Measurements from ENCODE around the gene CHI3L1.

The CHI3L1 gene

DNA sequence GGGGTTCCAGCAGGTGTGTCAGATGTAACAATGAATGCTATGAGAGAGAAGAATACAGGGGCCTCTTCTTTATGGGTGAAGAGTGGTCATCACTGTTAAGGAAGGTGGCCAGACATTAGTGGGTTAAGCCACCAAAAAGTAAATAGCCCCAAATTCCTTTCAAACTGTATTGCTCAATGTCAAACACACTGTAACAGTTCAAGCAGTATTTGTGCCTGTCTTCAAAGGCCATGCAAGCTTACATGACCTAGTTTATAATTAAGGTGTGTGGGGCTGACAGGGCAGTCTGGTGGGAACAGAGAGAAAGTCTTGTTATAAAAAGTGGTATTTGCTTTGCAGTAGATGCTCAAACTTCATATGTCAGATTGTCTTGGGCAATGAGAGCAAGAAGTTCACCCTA, 24.5 kb upstream of the CHI3L1 start:
- H3K4me2 ChIP-seq: no peak overlapping the region
- no peaks in the 10 kb centered on the region for H3K79me2 ChIP-seq (ENCODE audit: insufficient read depth, low read depth)
- H3K27ac ChIP-seq: no peak overlapping the region
- H3K4me3 ChIP-seq (IDR thresholded peaks at IDR 0.05; ENCODE audit: insufficient read depth, low read depth, low read length): no peak overlapping the region
- TF ChIP-seq, protein P1, sequence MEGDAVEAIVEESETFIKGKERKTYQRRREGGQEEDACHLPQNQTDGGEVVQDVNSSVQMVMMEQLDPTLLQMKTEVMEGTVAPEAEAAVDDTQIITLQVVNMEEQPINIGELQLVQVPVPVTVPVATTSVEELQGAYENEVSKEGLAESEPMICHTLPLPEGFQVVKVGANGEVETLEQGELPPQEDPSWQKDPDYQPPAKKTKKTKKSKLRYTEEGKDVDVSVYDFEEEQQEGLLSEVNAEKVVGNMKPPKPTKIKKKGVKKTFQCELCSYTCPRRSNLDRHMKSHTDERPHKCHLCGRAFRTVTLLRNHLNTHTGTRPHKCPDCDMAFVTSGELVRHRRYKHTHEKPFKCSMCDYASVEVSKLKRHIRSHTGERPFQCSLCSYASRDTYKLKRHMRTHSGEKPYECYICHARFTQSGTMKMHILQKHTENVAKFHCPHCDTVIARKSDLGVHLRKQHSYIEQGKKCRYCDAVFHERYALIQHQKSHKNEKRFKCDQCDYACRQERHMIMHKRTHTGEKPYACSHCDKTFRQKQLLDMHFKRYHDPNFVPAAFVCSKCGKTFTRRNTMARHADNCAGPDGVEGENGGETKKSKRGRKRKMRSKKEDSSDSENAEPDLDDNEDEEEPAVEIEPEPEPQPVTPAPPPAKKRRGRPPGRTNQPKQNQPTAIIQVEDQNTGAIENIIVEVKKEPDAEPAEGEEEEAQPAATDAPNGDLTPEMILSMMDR (conservative IDR thresholded peaks at IDR 0.05; ENCODE audit: low read depth, low read length): no peak
- H3K9ac ChIP-seq: no peak overlapping the region
- no peaks in the 10 kb centered on the region for H3K4me1 ChIP-seq (ENCODE audit: low read depth, poor library complexity, severe bottlenecking)
- no peaks in the 10 kb centered on the region for H4K20me1 ChIP-seq (ENCODE audit: insufficient read depth)
- no peak overlapping the region for H2AFZ ChIP-seq (ENCODE audit: low read depth)
- H3K27me3 ChIP-seq (ENCODE audit: insufficient read depth, low read depth): no peaks in the 10 kb centered on the region
- no peaks in the 10 kb centered on the region for H3K36me3 ChIP-seq (ENCODE audit: insufficient read depth)

- Histone ChIP-seq H3K4me3 (IDR thresholded peaks at IDR 0.05; ENCODE audit: insufficient read depth, low read depth, low read length) (no peak overlapping the region), H2AFZ (ENCODE audit: low read depth) (no peak overlapping the region), H3K4me2 (no peak overlapping the region), H3K9ac (no peak overlapping the region), H3K36me3 (ENCODE audit: insufficient read depth) (no peaks in the 10 kb centered on the region), H3K4me1 (ENCODE audit: low read depth, poor library complexity, severe bottlenecking) (no peaks in the 10 kb centered on the region), H3K27me3 (ENCODE audit: insufficient read depth, low read depth) (no peaks in the 10 kb centered on the region), H3K79me2 (ENCODE audit: insufficient read depth, low read depth) (no peaks in the 10 kb centered on the region), H3K27ac (no peak overlapping the region), H4K20me1 (ENCODE audit: insufficient read depth) (no peaks in the 10 kb centered on the region)
- TF ChIP-seq, protein P1 (conservative IDR thresholded peaks at IDR 0.05; ENCODE audit: low read depth, low read length): no peak
Observed at GRCh38 chr1:203210350-203210749, 23.8 kb upstream of the CHI3L1 start.

GRCh38 chr1:203208181-203208580, 21.7 kb upstream of the CHI3L1 start:
- no peaks in the 10 kb centered on the region for H3K79me2 ChIP-seq (ENCODE audit: insufficient read depth, low read depth)
- H3K4me2 ChIP-seq: no peak overlapping the region
- H2AFZ ChIP-seq (ENCODE audit: low read depth): no peak overlapping the region
- H3K9ac ChIP-seq: no peak overlapping the region
- no peaks in the 10 kb centered on the region for H3K27me3 ChIP-seq (ENCODE audit: insufficient read depth, low read depth)
- H3K27ac ChIP-seq: no peak overlapping the region
- no peak overlapping the region for H3K4me3 ChIP-seq (IDR thresholded peaks at IDR 0.05; ENCODE audit: insufficient read depth, low read depth, low read length)
- TF ChIP-seq, protein P1 (conservative IDR thresholded peaks at IDR 0.05; ENCODE audit: low read depth, low read length): no peak
- no peaks in the 10 kb centered on the region for H4K20me1 ChIP-seq (ENCODE audit: insufficient read depth)
- H3K4me1 ChIP-seq (ENCODE audit: low read depth, poor library complexity, severe bottlenecking): no peaks in the 10 kb centered on the region
- no peaks in the 10 kb centered on the region for H3K36me3 ChIP-seq (ENCODE audit: insufficient read depth)

GRCh38 chr1:203207751-203208150, 21.2 kb upstream of the CHI3L1 start:
- no peak overlapping the region for H3K4me2 ChIP-seq
- H3K79me2 ChIP-seq (ENCODE audit: insufficient read depth, low read depth): no peaks in the 10 kb centered on the region
- H3K27ac ChIP-seq: no peak overlapping the region
- no peaks in the 10 kb centered on the region for H3K4me1 ChIP-seq (ENCODE audit: low read depth, poor library complexity, severe bottlenecking)
- H3K4me3 ChIP-seq (IDR thresholded peaks at IDR 0.05; ENCODE audit: insufficient read depth, low read depth, low read length): no peak overlapping the region
- TF ChIP-seq, protein P1 (conservative IDR thresholded peaks at IDR 0.05; ENCODE audit: low read depth, low read length): no peak
- no peak overlapping the region for H3K9ac ChIP-seq
- H4K20me1 ChIP-seq (ENCODE audit: insufficient read depth): no peaks in the 10 kb centered on the region
- H2AFZ ChIP-seq (ENCODE audit: low read depth): no peak overlapping the region
- no peaks in the 10 kb centered on the region for H3K27me3 ChIP-seq (ENCODE audit: insufficient read depth, low read depth)
- H3K36me3 ChIP-seq (ENCODE audit: insufficient read depth): no peaks in the 10 kb centered on the region
